GM12872 (cell line): Measurements from ENCODE around the gene BARHL1.

Source experiments
- CTCF ChIP-seq: IDR thresholded peaks from 3 replicates; pipeline ENCODE4 v1.5.1; 2011; ENCODE audit warnings: low read depth, mild to moderate bottlenecking, low read length, moderate library complexity; ENCODE audit not compliant: insufficient read depth

The BARHL1 gene

GRCh38 chr9:132626285-132626684 is 43.9 kb downstream of the BARHL1 start:
- no peak for TF ChIP-seq CTCF

- TF ChIP-seq CTCF = no peak
Observed at GRCh38 chr9:132627106-132627505, 44.7 kb downstream of the BARHL1 start.

DNA sequence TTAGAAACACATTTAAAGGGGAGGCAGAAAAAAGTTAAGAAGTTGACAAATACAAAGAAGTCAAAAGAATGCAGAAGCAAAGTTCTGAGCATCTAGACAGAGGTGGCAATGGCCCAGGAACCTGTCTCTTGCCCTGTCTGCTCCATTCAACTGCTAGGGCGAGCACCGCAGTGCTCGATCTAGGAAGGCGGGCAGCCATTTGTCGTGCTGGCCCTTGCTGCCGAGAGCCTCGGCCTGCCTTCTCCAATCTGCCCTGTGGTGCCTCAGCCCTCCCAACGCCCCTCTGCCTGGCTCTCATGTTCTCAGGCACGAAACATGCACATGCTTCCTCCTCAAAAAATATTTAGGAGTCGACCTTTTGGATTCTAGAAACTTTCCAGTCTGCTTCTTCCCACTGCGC is 45.2 kb downstream of the BARHL1 start:
- TF ChIP-seq CTCF = no peak

DNA sequence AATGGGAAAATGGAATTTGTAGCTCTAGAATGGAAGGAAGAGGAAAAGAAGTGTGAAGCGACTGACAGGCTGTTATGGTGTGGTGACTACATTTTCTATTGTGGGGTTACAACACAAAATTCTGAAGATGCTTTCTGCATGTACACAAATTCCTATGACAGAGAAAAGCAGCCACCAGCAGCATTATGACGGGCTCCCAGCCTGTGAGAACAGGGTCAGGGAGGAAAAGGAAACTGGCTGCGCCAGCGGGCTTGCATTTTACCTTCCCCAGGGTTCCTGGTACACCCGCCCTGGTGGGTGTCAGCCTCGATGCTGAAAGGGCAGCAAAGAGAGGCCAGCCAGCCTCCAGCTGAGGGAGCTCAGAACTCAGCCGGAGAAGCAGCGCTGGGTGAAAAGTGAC is 46.3 kb downstream of the BARHL1 start:
- no peak for TF ChIP-seq CTCF

- no peak for TF ChIP-seq CTCF
Observed at GRCh38 chr9:132630116-132630515, 47.7 kb downstream of the BARHL1 start.

- no peak for TF ChIP-seq CTCF
Observed at GRCh38 chr9:132630811-132631210, 48.4 kb downstream of the BARHL1 start.

GRCh38 chr9:132631280-132631679 is 48.9 kb downstream of the BARHL1 start:
- no peak for TF ChIP-seq CTCF

GRCh38 chr9:132631685-132632084 is 49.3 kb downstream of the BARHL1 start:
- no peak for TF ChIP-seq CTCF
